ENCODE data around the gene SNRPD2.
A peak's percentile ranks its signal among the peaks of the same experiment; 100 is the strongest.
"Not testable (repeated sequence)": the region's sequence is repeated elsewhere in the genome, so short reads cannot be mapped to it uniquely, and the experiment has no call there.

The SNRPD2 gene

DNA sequence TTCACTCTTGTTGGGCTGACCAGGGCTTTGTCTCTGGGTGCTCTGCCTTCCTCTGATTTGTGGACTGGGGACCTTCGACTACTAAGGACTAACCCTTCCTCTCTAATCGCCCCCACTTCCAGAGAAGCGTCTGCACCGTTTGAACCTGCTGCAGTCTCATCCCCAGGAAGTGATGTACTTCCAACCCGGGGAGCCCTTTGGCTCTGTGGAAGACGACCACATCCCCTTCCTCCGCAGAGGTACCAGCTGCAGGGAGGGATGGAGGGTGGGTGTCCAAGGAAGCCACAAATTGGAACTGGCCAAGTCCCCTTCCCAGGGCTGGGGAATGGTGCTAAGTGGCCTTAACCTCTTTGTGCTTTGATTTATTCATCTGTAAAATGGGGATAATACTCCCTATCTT, 9.9 kb upstream of the SNRPD2 start:
- DNase-seq: no peak

DNA sequence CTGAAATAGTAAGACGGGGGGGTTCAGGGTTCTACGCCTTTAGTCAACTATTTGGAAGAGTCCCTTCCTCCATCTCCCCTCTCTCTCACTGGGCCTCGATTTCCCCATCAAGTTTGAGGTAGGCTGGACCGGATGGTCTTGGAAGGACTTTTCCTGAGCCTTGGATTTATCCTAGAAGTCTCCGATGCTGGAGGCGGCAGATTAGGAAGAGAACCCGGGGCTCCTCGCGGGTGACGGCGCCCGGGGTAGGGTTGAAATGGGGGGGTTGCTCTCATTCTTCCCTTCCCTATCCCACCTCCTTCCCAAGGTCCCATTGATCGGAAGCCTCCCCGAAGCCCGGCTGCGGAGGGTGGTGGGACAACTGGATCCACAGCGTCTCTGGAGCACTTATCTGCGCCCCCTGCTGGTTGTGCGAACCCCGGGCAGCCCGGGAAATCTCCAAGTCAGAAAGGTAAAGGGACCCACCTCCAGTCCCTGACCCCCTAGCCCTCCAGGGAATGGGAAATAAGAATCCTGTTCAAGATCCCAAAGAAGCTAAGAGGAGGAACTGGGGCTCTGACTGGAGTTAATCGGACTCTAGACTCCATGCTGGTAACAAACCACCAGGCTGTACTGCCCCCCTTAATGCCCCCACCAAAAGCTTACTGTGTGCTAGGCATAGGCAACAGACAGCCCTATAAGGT, 1.5 kb upstream of the SNRPD2 start:
- DNase-seq: peak; percentile 72

DNA sequence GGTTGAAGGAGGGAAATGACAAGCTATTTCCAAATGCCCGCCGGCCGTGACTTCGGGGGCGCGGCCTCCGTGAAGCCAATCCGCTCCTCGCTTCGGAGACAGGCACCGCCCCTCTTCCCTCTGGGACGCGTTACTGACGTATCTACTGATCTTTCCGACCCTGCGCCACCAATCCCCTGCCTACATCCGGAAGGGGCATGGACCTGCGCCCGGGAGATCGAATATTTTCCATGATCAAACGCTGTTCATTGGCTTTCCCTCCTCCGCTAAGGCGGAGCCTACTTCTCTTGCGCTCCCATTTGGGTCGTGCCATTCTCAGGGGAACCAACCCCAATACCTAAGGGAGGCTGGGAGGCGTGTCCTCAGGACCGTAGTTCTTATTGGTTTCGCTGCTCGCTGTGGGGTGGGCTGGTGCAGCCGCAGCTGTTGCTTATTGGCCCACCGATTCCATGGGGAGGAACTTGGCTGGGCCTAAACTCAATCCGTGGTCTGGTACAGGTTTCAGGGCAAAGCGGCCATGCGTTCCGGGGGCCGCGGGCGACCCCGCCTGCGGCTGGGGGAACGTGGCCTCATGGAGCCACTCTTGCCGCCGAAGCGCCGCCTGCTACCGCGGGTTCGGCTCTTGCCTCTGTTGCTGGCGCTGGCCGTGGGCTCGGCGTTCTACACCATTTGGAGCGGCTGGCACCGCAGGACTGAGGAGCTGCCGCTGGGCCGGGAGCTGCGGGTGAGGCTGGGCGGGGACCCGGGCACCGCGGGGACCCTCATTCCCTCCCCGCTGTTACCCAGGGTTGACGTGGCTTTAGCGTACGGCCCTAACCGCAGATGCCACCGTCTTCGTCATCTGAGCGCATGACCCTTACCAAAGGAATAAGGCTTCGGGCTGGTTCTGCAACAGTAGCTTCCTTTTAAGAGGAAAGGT, 693 bp upstream of the SNRPD2 start, which contains the start of gene QPCTL:
QPCTL (plus strand) TSS at position 480 of the 919 bp plus-strand sequence; CDS start at position 518, 38 bp downstream.
- peak; percentile 100 for DNase-seq

DNA sequence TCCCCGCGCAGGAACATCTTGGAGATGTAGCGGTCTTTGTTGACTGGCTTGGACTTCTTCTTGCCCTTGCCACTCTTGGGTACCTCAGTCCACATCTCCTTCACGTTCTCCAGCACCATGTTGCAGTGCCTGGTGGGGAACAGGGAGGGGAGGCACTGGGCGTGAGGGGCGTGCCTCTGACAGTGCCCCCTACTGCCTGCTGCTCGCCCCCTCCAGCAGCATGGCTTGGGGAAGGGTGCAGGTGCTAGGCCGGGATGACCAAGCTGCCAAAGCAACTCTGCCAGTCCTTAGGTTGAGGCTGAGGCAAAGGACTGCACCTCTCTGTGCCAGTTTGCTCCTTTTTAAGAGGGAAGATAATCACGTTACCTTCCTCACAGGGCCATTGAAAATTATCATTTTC, 4.2 kb downstream of the SNRPD2 start:
- DNase-seq: no peak

DNA sequence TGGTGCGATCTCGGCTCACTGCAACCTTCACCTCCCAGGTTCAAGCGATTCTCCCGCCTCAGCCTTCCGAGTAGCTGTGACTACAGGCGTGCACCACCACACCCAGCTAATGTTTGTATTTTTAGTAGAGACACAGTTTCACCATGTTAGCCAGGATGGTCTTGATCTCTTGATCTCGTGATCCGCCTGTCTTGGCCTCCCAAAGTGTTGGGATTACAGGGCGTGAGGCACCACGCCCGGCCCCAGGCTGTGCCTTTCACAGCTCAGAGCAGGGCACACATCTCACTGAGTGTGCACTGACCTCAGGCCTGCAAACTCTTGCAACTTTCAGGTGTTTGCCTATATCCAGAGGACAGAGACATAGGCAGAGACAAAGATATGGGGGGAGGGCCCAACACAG, 6.7 kb downstream of the SNRPD2 start:
- DNase-seq: not testable (repeated sequence)

DNA sequence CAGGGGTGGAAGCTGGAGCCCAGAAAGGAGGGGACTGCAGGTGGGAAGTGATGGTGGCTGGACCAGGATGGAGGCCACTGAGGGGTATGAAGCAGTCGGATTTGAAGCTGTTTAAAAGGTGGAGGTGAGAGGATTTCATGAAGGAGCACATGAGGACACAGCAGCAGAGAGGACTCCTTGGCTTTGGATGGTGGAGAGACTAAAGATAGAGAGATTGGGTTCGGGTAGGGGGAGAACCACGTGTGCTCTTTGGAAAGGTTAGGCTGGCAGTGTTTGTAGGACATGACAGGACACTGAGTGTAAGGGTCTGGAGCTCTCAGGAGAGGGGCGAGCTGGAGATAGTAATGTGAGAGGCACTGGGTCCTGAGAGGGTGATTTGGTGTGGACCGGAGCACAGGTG, 8.8 kb downstream of the SNRPD2 start:
- no peak for DNase-seq

DNA sequence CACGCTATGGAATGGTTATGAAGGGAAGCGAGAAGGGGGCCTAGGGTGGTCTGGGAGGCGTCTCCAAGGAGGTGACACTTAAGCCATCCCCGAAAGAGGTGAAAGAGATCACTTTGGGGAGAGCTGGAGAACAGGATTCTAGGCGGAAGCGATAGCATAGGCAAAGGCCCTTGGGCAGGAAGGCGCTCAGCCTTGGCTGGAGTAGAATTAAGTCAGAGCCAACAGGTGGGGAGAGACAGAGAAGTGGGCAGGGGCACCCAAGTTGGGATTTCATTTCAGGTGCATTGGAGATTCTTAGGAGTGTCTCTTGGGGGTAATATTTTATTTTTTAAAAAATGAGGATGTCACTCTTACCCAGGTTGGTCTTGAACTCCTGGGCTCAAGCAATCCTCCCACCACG, 9.6 kb downstream of the SNRPD2 start:
- DNase-seq: no peak

DNA sequence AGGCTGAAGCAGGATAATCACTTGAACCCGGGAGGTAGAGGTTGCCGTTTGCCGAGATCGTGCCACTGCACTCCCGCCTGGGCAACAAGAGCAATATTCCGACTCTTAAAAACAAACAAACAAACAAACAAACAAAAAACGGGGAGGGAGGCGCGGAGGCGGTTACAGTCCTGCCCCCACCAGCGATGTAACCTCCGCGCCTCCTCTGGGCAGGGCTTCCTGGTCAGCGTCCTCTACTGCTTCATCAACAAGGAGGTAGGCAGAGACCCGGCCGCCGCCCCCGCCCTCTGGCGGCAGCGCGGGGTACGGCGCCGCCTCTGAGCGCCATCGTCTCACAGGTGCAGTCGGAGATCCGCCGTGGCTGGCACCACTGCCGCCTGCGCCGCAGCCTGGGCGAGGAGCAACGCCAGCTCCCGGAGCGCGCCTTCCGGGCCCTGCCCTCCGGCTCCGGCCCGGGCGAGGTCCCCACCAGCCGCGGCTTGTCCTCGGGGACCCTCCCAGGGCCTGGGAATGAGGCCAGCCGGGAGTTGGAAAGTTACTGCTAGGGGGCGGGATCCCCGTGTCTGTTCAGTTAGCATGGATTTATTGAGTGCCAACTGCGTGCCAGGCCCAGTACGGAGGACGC, 10.2 kb downstream of the SNRPD2 start:
- peak; percentile 47 for DNase-seq

DNA sequence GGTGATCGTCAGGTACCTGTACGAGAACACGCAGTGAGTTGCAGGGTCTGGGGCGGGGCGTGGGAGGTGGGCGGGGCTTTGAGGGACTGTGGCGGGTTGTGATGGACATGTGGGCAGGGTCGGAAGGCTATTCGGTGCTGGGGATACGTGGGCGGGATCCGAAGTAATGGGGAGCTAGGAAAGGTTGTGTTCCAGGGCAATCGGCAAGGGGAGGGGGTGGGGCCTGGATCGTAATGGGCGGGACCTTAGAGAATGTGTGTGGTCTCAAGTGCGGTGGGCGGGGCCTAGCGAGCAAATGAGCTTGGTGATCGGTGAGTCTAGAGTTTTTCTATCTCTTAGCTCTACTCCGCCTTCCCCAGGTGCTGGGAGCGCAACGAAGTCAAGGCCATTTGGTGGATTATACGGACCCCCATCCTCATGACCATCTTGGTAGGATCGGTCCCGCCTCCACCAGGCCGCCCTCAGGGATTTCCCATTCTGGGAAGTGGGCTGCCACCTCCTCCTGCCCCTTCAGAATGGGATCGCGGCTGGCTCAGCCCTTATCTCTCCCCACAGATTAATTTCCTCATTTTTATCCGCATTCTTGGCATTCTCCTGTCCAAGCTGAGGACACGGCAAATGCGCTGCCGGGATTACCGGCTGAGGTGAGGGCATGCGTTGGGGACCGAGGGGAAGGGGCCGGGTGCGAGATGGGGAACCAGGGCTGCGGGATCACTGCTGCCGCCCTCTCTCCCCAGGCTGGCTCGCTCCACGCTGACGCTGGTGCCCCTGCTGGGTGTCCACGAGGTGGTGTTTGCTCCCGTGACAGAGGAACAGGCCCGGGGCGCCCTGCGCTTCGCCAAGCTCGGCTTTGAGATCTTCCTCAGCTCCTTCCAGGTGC, 14.2 kb downstream of the SNRPD2 start:
- DNase-seq: peak; percentile 87

DNA sequence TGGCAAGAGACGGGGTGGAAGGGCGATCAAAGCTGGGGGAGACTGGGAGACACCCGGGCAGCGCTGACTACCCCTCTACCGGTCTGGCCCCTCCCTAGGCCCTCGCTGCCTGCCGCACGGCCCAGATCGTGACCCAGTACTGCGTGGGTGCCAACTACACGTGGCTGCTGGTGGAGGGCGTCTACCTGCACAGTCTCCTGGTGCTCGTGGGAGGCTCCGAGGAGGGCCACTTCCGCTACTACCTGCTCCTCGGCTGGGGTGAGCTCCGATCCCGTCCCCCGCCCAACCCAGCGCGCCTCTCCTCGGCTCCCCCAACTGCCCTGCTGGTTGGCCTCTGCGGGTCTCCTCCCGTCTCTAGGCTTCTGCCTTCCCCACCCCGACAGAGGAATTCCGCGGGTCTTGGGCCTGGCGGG, 14.9 kb downstream of the SNRPD2 start:
- no peak for DNase-seq

DNA sequence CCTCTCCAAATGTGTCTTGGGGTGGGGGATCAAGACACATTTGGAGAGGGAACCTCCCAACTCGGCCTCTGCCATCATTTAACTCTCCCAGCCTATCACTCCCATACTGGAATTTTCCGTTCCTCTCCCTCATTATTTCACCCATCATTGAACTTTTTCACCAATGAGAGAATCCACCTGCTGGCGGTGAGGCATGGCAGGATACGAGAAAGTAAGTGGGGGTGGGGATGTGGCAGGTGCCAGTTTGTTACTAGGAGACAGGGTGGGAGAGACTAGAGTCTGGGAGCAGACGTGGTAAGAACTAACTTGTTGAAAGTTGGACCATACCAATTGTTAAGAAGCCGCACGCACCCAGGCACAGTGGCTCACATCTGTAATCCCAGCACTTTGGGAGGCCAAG, 16.8 kb downstream of the SNRPD2 start:
- DNase-seq: no peak

DNA sequence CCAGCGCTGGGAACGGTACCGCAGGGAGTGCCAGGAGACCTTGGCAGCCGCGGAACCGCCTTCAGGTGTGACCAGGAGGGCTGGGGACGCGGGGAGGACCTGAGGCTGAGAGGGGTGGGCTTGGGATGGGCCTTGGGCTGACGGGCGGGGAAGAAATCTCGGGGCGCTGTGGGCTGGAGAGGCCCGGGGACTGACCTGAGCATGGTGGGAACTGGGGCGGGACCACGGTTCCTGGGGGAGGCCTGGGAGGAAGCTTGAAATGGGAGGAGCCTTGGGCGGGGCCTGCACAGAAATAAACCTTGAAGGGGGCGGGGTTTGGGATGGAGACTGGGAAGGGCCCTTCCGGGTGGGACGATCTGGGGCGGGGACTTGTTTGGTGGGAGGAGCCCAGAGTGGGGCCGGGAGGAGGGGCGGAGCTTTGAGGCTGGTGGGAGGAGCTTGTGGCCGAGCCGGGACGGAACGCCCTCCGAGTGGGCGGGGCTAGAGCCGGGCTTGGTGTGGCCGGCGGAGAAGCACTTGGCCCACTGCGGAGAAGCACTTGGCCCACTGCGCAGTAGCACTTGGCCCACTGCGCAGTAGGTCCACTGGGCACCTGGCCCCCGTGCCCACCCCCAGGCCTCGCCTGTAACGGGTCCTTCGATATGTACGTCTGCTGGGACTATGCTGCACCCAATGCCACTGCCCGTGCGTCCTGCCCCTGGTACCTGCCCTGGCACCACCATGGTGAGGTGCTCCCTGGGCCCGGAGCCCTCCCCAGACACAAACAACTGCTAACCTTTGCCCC, 20.9 kb downstream of the SNRPD2 start:
- DNase-seq: no peak

DNA sequence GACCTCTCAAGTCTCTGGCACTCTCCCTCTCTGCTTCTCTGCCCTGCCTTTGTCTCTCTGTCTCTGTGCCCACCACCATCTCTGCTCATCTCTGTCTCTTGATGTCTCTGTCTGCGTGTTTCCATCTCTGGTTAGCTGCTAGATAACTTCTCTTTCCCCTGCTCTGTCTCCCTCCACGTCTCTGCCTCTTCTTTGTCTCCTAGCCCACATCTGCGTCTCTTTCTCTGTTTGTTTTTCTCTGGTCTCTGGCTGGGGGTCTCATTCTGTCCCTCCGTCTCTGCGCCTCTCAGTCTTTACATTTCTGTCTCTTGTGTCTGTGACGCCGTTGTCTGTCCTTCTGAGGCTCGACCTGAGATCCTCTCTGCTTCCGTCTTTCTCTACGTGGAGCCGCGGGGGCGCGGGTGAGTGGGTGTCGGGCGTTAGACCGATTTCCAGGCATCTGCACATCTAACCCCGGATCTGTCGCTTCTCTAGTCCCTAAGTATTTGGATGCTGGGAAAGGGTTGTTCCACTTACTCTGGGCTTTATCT, 23.3 kb downstream of the SNRPD2 start:
- no peak for DNase-seq

DNA sequence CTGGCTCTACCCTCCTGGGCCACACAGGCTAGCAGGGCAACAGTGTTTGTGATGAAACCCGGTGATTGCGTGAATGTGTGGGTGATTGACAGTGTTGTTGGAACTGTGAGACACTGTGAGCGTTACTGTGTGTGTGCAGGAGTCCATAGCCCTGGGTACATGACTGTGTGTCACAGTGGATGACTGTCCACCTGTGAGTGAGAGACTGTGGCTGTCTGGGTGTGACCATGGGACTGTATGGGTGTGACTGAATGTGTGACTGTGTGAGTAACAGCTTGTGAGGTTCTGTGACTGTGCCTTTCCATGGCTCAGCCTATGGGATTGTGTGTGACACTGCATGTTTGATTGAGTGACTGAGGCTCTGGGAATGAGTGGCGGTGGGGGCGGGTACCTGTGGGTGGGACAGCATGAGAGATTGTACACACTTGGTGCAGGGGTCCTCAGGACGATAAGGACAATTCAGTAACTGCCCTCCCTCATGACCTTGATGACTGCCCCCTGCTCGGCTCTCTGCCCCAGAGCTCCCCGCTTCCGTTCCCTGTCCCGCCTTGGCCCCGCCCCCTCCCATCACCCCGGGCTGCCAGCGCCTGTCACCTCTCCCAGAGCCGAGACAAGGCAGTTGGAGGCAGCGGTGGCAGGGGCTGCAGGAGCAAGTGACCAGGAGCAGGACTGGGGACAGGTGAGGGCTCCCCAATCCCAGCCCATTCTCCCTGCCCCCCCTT, 24.0 kb downstream of the SNRPD2 start, which contains the start of gene GIPR:
GIPR (plus strand) TSS at position 602 of the 722 bp plus-strand sequence. CDS start 1,300 bp downstream, outside the sequence.
- no peak for DNase-seq

DNA sequence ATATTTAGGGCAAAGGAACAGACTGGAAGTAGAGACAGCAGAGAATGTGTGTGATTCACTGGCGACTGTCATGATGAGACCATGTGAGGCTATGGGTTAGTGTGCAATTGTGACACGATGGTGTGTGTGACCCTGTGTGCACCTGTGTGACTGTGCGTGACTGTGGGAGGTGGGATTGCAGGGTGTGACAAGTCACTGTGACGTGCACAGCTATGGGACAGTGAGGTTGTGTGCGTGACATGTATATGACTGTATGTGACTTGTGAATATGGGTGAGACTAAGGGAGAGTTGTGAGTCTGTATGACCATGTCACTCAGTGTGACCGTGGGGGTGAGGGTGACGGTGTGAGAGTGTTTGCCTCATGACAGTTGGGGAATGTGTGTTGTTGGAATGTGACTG, 27.2 kb downstream of the SNRPD2 start:
- DNase-seq: no peak

DNA sequence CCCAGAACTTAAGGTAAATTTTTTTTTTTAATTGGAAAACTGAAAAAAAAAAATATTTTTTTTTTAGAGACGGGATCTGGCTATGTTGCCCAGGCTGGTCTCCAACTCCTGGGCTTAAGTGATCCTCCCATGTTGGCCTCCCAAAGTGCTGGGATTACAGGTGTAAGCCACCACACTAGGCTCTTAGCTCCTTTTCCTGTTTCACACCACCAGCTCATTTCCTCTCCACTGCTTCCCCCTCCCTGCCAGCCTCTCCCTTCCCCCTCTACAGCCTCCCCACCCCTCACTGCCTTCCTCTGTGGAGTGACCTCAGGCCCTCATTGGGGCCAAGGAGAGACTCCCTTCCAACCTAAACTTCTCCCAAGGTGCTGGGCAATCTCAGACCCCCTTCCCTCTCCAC, 28.0 kb downstream of the SNRPD2 start:
- DNase-seq: no peak

DNA sequence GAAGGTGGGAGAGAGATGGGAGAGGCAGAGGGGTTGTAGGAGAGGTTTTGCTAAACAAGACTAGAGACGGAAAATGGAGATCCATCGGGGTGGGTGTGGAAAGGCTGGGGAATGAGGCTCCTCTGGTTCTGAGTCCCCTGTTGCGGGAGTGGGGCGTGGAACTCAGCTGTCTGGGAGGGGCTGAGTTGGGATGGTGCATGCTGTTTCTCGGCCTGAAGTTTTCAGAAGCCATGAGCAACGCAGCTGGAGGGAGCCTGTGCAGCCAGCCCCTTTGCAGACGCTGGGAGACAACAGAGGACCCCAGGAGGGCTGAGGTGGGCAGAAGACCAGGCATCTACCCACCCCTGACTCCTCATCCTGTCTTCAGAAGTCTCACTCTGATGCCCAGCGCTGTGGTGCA, 31.1 kb downstream of the SNRPD2 start:
- DNase-seq: no peak

DNA sequence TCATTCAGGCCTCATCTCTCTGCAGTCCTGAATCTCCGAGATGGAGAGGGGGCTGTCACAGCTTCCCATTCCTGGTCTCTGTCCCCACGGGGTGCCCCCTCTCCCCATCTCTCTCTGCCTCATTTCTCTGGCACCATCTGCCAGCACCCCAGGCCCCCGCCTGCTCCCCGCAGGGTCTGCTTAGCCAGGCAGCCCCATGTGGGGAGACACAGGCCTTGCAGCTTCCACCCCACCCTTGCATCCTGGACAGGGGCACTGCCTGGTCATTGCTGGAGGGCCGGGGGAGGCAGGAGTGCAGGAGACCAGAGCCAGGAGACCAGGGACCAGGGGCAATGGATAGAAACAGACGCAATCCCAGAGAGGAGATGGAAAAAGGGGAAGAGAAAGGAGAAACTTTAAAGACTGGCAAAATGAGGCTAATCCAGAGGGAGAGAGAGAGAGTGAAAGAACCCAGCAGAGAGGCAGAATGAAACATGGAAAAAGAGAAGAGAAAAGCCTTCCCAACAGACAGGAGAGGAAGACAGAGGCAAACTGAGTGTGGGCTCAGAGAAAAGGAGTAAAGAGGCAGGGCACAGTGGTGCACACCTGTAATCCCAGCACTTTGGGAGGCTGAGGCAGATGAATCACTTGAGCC, 32.5 kb downstream of the SNRPD2 start:
- DNase-seq: no peak

DNA sequence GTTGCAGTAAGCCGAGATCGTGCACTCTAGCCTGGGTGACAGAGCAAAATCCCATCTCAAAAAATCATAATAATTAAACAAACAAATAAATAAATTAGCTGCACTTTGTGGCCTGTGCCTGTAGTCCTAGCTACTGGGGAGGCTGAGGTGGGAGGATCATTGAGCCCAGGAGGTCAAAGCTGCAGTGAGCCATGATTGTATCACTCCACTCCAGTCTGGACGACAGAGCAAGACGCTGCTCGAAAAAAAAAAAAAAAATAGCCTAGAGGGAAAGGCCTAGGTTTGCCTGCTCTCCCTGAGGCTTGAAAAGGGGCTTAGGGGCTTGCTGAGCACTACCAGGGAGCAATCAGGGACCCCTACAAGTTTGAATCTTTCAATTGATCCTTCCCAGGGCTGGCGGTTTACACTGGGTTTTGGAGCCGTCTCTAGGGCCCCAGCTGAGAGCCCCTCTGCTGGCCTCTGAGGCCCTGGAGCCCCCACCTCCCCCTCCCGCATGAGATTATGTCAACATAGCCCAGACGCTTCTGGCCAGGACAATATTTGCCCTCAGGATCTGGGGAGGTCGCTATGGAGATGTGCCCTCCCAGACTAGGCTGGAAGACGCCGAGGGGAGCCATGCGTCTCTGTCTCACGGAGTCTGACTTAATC, 34.1 kb downstream of the SNRPD2 start:
- no peak for DNase-seq

DNA sequence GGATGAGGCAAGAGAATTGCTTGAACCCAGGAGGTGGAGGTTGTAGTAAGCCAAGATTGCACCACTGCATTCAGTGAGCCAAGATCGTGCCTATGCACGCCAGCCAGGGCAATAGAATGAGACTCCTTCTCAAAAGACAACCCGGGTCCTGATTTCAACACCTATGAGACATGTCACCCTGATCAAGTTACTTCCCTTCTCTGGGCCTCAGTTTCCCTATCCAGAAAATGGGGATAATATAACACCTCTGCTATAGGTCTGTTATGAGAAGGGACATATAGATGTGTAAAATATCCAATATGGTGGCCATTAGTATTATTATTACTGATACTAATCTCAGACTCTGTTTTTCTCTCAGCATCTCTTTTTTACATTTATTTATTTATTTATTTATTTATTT, 36.7 kb downstream of the SNRPD2 start:
- DNase-seq: no peak

All from NCI-H2171 (cell line).